HepG2 (cell line): ENCODE data around the gene SLC16A6. TPM values are rescaled to one million over a fixed set of nuclear protein-coding genes. Genes with fewer than 3 reads are reported as not detected.

Source experiments
- ATAC-seq: fragments of 200-7000 bp; cut with Tn5 transposase; 3 replicates; pipeline ENCODE4 v1.9.1; 2020; ENCODE audit warnings: mild to moderate bottlenecking, moderate library complexity
- BruUV-seq: library from RNA; stranded (reverse); fragments of 400-500 nt; replicated peaks from 2 replicates; lab custom pipeline; 2021; lab: Mats Ljungman, UMichigan
- CTCF ChIA-PET: fragments of 300-600 bp; formaldehyde crosslinking; extraction: SDS; loops from one replicate; lab custom pipeline; 2021; ENCODE audit warnings: low total read pairs, inconsistent platforms, low intra/inter-chr PET ratio; lab: Yijun Ruan, JAX
- POLR2A ChIA-PET: fragments of 350-600 bp; sonication (Branson Sonifier 250); formaldehyde crosslinking; loops from one replicate; lab custom pipeline; 2020; ENCODE audit warnings: antibody characterized with exemption, inconsistent platforms; lab: Yijun Ruan, JAX
- DNase-seq: peaks from one replicate; pipeline ENCODE4 v3.0.0-alpha.2; 2015; ENCODE audit warnings: low spot score
- FAIRE-seq: peaks from 3 replicates; lab custom pipeline; 2011; peaks lifted over from hg19 to GRCh38; lab: Jason Lieb, UNC
- H2AFZ ChIP-seq: one replicate; pipeline ENCODE4 v1.6.1; 2011; ENCODE audit warnings: low read length, inconsistent platforms
- H3K27ac ChIP-seq: fragments of 300-600 bp; 3 replicates; pipeline ENCODE4 v1.8.0; 2011; ENCODE audit warnings: mixed run types, mild to moderate bottlenecking, mixed read lengths, low read length, inconsistent platforms; ENCODE audit not compliant: insufficient read depth; ENCODE audit errors: extremely low read length
- H3K27me3 ChIP-seq, 2 experiments: fragments of 200-600 bp in 1 of 2; 2 replicates in 1 of 2; 3 replicates in 1 of 2; pipeline versions ENCODE4 v1.6.0 to v1.8.0; 2011; ENCODE audit warnings: low read length in 2 of 2, mild to moderate bottlenecking in 2 of 2, moderate library complexity in 2 of 2, inconsistent platforms in 1 of 2; ENCODE audit not compliant: insufficient read depth in 2 of 2, control insufficient read depth in 1 of 2
- H3K36me3 ChIP-seq, 2 experiments: fragments of 200-600 bp in 1 of 2; replicated peaks in 1 of 2; 2 replicates in 1 of 2; 3 replicates in 1 of 2; pipeline versions ENCODE4 v1.5.1 to v1.8.0; 2011; ENCODE audit warnings: low read length in 2 of 2, inconsistent platforms in 1 of 2; ENCODE audit not compliant: insufficient read depth in 2 of 2, control insufficient read depth in 1 of 2
- H3K4me1 ChIP-seq: 2 replicates; pipeline ENCODE4 v1.5.1; 2012; ENCODE audit warnings: low read length, inconsistent platforms; ENCODE audit not compliant: insufficient read depth
- H3K4me2 ChIP-seq: 2 replicates; pipeline ENCODE4 v1.6.0; 2011; ENCODE audit warnings: low read depth, low read length, inconsistent platforms
- H3K4me3 ChIP-seq, 3 experiments: fragments of 200-600 bp in 1 of 3; sonication (generic), shearing (Covaris generic) in 1 of 3; replicated peaks in 1 of 3; 2 replicates each; pipeline ENCODE4 v1.5.1; 2011 to 2016; ENCODE audit warnings: low read length in 3 of 3, inconsistent platforms in 2 of 3, low read depth in 2 of 3, mild to moderate bottlenecking in 2 of 3, control low read depth in 1 of 3, mixed read lengths in 1 of 3; ENCODE audit not compliant: insufficient read depth in 1 of 3
- H3K79me2 ChIP-seq: one replicate; pipeline ENCODE4 v1.6.1; 2011; ENCODE audit warnings: low read length, inconsistent platforms; ENCODE audit not compliant: insufficient read depth
- H3K9ac ChIP-seq: 2 replicates; pipeline ENCODE4 v1.6.0; 2011; ENCODE audit warnings: mild to moderate bottlenecking, low read depth, low read length, inconsistent platforms; ENCODE audit not compliant: insufficient read depth
- H3K9me3 ChIP-seq: 2 replicates; pipeline ENCODE4 v1.5.1; 2012; ENCODE audit warnings: mild to moderate bottlenecking, low read length
- H4K20me1 ChIP-seq: 2 replicates; pipeline ENCODE4 v1.6.0; 2011; ENCODE audit warnings: inconsistent platforms, mild to moderate bottlenecking, low read length, moderate library complexity; ENCODE audit not compliant: insufficient read depth
- YY1 ChIP-seq: IDR thresholded peaks from 2 replicates; pipeline ENCODE4 v1.6.1; 2011; ENCODE audit warnings: low read length, low read depth, moderate library complexity, mild to moderate bottlenecking; ENCODE audit not compliant: insufficient read depth, insufficient replicate concordance
- ZNF619 ChIP-seq: sonication (generic); formaldehyde crosslinking; IDR thresholded peaks from 2 replicates; pipeline ENCODE4 v1.4.0; 2020; ENCODE audit warnings: mild to moderate bottlenecking, missing genetic modification reagents
- ZNF775 ChIP-seq: sonication (generic); formaldehyde crosslinking; IDR thresholded peaks from 2 replicates; pipeline ENCODE4 v1.4.0; 2020; ENCODE audit warnings: missing genetic modification reagents, mild to moderate bottlenecking, moderate library complexity, borderline replicate concordance
- ZNF816 ChIP-seq: sonication (generic); formaldehyde crosslinking; IDR thresholded peaks from 2 replicates; pipeline ENCODE4 v1.8.0; 2022; ENCODE audit warnings: missing genetic modification reagents, mild to moderate bottlenecking, borderline replicate concordance
- WGBS: methylation state at CpG from one replicate; pipeline ENCODE4 v1.1.6; 2017; ENCODE audit warnings: low lambda C conversion rate; 5-methylcytosine and 5-hydroxymethylcytosine counted together
- in situ Hi-C: cut with HindIII; loops from 2 replicates; pipeline ENCODE4 v1.10.0; 2017; ENCODE audit warnings: low pct_unique_long_range_greater_than_20kb; ENCODE audit not compliant: extremely low pct_ligation_motif_present
- intact Hi-C: fragments of 100-400 bp; cut with micrococcal nuclease; formaldehyde crosslinking; loops from one replicate; pipeline ENCODE4 v1.10.0; 2022; ENCODE audit not compliant: unreplicated experiment
- polyA plus RNA-seq, 8 experiments: library from polyadenylated mRNA; depleted of rRNA in 3 of 8; stranded (reverse) in 7 of 8; unstranded in 1 of 8; fragments of >200 nt; fragmentation: Illumina TruSeq in 4 of 8; extraction: Trizol in 4 of 8; gene quantifications; 2 replicates each; pipeline versions ENCODE4 v1.2.1 to v1.2.3, GENCODE V29; 2011 to 2016; ENCODE audit warnings: low read depth in 4 of 8, missing spikeins in 1 of 8, mixed read lengths in 1 of 8; ENCODE audit not compliant: insufficient read depth in 1 of 8
- total RNA-seq, 5 experiments: library from RNA; depleted of rRNA; stranded (reverse); fragments of >200 nt; fragmentation: Illumina TruSeq; extraction: Trizol; gene quantifications; 2 replicates each; pipeline ENCODE4 v1.2.3, GENCODE V29; 2016; ENCODE audit warnings: low read depth in 1 of 5
- TF ChIP-seq, protein P1 (sequence below): sonication (generic); formaldehyde crosslinking; IDR thresholded peaks from 2 replicates; pipeline ENCODE4 v1.4.0; 2020; ENCODE audit warnings: missing genetic modification reagents
- TF ChIP-seq, protein P2 (sequence below): IDR thresholded peaks from 2 replicates; pipeline ENCODE4 v1.6.1; 2016; ENCODE audit warnings: mild to moderate bottlenecking, missing biosample characterization, missing genetic modification reagents

The SLC16A6 gene
- total and polyA plus RNA-seq, 2 of the 13 experiments (the other 11 are each of a cell fraction or from before 2014, with no cell fraction given) = 1.1 to 44.7 TPM

DNA sequence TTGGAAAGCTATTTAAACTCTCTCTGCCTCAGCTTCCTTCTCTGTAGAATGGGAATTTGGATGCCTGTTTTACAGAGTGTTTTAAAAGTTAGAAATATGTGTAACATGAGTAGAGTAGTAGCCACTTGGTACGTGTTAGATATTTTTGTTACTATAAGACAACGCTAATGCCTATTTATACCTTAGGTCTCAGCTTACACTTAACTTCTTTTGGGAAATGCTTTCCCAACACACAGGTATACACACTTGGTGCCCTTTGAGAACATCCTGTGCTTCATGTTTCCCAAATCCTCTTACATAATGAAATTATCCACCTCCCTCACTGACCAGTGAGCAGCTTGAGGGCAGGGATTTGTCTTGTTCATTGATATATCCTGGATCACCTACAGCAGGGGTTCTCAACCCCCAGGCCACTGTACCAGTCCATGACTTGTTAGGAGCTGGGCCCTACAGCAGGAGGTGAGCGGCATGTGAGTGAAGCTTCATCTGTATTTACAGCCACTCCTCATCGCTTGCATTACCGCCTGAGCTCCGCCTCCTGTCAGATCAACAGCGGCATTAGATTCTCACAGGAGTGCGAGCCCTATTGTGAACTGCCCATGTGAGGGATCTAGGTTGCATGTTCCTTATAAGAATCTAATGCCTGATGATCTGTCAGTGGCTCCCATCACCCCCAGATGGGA is 33.9 kb upstream of the SLC16A6 start:
- Histone ChIP-seq H2AFZ (no peak overlapping the region), H3K9ac (no peak overlapping the region), H3K27ac (no peak overlapping the region), H4K20me1 (no peaks in the 10 kb centered on the region), H3K4me1 (peaks cover 25% of the 10 kb centered on the region), H3K4me3 (no peak overlapping the region), H3K36me3 (no peaks in the 10 kb centered on the region), H3K4me2 (no peak overlapping the region), H3K9me3 (no peaks in the 10 kb centered on the region), H3K79me2 (no peaks in the 10 kb centered on the region), H3K27me3 (no peaks in the 10 kb centered on the region)
- WGBS = 97% methylated on average over 8 of the region's 8 CpGs
- ChIA-PET POLR2A (no interaction called here), CTCF (no interaction called here)
- DNase-seq (no peak), FAIRE-seq (no peak), ATAC-seq (no peak)
- in situ Hi-C loops = no loop called here
- TF ChIP-seq, protein P1, sequence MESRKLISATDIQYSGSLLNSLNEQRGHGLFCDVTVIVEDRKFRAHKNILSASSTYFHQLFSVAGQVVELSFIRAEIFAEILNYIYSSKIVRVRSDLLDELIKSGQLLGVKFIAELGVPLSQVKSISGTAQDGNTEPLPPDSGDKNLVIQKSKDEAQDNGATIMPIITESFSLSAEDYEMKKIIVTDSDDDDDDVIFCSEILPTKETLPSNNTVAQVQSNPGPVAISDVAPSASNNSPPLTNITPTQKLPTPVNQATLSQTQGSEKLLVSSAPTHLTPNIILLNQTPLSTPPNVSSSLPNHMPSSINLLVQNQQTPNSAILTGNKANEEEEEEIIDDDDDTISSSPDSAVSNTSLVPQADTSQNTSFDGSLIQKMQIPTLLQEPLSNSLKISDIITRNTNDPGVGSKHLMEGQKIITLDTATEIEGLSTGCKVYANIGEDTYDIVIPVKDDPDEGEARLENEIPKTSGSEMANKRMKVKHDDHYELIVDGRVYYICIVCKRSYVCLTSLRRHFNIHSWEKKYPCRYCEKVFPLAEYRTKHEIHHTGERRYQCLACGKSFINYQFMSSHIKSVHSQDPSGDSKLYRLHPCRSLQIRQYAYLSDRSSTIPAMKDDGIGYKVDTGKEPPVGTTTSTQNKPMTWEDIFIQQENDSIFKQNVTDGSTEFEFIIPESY = 0 out of 2 replicates have a peak, but pooled peaks have one; percentile 43
- no peak for TF ChIP-seq ZNF619 (CRISPR knock-in tag)
- intact Hi-C loops = no loop called here
- BruUV-seq = no TSS peak

DNA sequence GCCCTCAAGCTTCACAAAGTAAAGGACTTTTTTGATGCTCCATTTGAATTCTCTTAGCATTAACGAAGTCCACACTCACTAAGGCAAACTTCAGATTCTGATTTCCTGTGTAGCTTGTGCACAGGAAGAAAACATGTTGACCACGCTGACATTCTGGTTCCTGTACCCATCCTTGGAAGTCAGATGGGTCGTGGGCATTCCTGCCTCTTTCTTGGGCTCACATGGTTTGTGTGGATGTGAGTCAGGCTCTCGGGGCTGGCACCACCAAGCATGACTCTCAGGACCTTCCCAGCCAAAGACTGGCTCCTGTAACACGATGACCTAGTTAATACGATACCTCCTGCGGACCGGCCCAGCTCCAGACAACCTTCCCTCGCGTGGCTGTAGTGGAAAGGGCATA is 33.2 kb upstream of the SLC16A6 start:
- H3K79me2 ChIP-seq = no peaks in the 10 kb centered on the region
- no peak for DNase-seq
- no peak for ATAC-seq
- TF ChIP-seq ZNF775 (no peak), ZNF816 (CRISPR knock-in tag) (no peak), YY1 (no peak)
- TF ChIP-seq, protein P2, sequence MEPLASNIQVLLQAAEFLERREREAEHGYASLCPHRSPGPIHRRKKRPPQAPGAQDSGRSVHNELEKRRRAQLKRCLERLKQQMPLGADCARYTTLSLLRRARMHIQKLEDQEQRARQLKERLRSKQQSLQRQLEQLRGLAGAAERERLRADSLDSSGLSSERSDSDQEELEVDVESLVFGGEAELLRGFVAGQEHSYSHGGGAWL (CRISPR knock-in tag) = no peak
- no TSS peak for BruUV-seq
- CTCF ChIA-PET = no interaction called here
- no peaks in the 10 kb centered on the region for H3K36me3 ChIP-seq
- H4K20me1 ChIP-seq = no peaks in the 10 kb centered on the region
- in situ Hi-C loops (no loop called here), intact Hi-C loops (no loop called here)
- no peak for FAIRE-seq
- no peak overlapping the region for H2AFZ ChIP-seq
- no peak overlapping the region for H3K9ac ChIP-seq
- H3K4me3 ChIP-seq = no peak overlapping the region
- 92% methylated on average over 10 of the region's 10 CpGs for WGBS
- POLR2A ChIA-PET = interaction anchor here (0.6 kb wide), 1 partner anchor 114 kb away, joined by 4 read pairs; no protein-coding TSS in a partner anchor
- peaks cover 31% of the 10 kb centered on the region for H3K4me1 ChIP-seq
- no peaks in the 10 kb centered on the region for H3K27me3 ChIP-seq
- H3K9me3 ChIP-seq = no peaks in the 10 kb centered on the region
- H3K27ac ChIP-seq = no peak overlapping the region
- H3K4me2 ChIP-seq = no peak overlapping the region
